GM18867 (cell line): ENCODE measurements around the gene ZEB1.
"Not testable (repeated sequence)": the region's sequence is repeated elsewhere in the genome, so short reads cannot be mapped to it uniquely, and the experiment has no call there.

ENCODE experiments used
- ATAC-seq: cut with Tn5 transposase; IDR thresholded peaks from one replicate; pipeline ENCODE4 v1.9.1; 2021; ENCODE audit warnings: mild to moderate bottlenecking, moderate library complexity; ENCODE audit not compliant: unreplicated experiment

The ZEB1 gene

DNA sequence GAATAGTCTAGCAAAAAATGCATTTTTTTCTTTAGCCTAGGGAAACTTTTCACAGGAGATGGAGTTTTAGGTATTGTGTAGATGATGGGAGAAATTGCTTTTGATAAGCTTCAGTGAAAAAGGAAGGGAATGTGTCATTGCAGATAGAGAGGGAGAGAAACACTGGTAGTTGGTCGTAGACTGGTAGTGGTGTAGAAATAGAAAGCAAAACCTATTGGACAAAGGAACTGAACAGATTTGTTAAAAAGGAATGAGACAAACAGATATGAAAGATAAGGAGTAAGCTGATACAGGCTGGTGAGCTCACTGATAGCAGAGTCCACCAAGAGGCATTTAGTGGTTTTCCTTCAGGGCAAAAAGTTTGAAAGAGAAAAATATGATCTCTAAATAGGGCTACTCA, 94.3 kb downstream of the ZEB1 start:
- ATAC-seq, result no peak

DNA sequence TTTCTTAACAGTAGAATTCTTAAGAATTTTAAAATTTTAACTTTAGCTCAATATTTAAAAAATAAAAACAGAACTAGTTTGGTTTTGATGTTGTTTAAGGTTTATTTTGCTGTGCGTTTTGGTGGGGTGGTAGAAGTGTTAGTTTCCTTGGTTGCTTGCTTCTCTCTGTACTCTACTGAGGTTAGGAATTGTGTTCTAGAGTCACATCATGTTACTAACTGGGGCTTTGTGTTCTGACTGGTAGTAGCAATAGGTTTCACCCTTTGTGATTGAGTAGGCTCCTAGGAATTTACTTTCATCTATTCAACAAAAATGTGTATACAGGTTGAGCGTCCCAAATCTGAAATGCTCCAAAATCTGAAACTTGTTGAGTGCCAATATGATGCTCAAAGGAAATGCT, 99.5 kb downstream of the ZEB1 start:
- ATAC-seq, result no peak

DNA sequence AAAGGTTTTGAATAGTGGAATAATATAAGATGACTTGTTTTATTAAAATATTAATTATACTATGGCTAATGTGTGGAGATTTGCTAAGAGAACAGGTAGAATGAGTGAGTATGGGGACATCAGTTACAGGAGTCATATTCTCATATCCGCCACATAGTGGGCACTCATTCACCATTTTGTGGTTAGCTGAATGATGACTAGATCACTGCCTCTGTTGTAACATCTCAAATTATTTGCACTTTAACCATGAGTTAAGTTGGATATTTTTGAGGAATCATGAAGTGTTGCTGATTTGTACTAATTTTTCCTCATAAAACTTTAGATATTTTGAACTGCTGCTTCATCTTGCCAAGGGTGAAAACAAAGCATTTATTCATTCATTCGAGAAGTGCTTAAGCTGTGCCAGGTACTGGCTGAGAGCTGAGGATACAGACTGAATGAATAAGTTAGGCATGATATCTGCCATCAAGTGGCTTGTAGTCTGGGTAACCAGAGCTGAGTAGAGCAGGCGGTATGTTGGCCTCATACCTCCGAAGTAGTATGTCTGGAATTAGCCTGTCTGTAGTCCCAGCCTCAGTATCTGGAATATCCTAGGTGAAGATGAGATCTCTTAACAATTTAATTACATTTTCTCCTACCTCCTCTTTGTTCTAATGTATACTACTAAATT, 100.5 kb downstream of the ZEB1 start:
- ATAC-seq, result no peak

DNA sequence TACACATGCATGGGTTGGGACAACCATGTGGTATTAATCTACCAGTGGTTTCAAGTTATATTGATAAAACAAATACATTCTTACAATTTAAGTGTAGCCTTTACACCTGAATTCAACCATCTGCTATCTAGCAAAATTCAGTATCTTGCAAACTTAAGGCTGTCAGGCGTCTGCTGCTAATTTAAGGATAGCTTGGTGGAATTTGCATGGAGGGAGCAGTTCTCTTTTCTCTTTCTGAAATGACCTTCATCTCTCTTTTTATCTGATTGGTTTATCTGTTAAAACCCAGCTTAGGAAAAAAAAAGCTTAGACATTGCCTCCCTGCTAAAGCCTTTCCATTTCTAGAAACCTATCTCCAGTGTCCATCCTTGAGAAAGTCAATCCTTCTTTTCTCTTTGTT, 102.3 kb downstream of the ZEB1 start:
- ATAC-seq, result no peak

DNA sequence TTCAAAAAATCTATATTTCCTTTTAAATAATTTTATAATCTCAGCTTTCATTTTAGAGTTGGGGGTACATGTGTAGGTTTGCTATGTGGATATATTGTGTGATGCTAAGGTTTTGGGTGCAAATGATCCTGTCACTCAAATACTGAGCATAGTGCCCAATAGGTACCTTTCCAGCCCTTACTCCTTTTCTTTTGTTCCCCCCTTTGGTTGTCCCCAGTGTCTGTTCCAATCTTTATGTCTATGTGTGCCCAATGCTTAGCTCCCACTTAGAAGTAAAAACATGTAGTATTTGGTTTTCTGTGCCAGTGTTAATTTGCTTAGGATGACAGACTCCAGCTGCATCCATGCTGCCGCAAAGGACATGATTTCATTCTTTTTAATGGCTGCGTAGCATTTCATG, 103.6 kb downstream of the ZEB1 start:
- ATAC-seq, result no peak

DNA sequence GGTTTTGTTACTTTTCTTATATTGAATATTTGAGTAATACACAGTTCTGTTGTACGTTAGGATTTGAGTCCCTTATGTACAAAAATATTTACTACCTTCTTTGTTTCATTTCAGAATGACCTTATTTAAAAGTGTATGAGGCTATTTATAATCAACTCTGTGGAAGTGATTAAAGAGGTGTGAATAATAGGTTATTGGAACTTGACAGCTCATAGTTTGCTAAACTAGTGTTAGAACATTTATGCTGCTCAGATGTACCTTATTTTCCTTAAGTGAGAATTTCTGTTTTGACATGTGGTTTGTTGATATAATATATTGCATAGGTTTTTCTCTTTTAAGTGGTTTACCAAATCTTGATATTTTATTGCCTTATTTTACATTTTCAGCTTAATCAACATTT, 105.5 kb downstream of the ZEB1 start:
- ATAC-seq, result no peak

DNA sequence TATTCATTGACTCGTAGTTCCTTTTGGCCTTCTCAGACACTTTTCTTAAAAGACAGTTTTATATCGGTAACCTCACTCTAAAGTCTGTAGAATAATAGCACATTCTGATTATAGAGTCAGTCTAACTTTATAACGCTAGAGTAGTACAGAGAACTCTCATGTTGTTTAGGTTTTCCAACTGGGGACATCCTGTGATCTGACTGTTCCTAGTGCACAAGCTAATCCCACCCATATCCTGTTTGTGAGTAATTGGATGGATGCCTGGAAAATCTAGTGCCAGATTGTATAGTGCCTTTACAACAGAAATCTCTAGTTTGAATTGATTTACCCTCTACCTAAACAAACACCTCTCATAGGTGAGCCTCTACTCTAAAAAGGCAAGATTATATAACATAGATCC, 107.4 kb downstream of the ZEB1 start:
- no peak for ATAC-seq

DNA sequence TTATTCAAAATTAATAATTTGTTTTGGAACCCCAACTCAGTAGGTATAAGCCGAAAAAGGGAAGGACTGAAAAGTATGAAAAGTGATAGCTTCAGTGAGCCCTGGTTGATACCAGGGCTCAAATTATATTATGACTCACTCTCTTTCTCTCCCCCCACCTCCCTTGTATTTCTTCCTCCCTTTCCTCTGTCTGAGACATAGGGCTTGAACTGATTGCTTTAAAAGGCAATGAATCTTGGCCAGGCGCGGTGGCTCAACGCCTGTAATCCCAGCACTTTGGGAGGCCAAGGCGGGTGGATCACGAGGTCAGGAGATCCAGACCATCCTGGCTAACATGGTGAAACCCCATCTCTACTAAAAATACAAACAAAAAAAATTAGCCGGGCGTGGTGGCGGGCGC, 108.3 kb downstream of the ZEB1 start:
- not testable (repeated sequence) for ATAC-seq

DNA sequence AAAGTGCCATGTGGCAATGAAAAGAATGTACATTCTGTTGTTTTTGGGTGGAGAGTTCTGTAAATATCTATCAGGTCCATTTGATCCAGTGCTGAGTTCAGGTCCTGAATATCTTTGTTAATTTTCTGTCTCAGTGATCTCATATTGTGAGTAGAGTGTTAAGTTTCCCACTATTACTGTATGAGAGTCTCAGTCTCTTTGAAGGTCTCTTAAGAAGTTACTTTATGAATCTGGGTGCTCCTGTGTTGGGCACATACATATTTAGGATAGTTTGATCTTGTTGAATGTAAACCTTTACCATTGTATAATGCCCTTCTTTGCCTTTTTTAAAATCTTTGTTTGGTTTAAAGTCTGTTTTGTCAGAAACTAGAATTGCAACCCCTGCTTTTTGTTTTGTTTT, 109.5 kb downstream of the ZEB1 start:
- ATAC-seq, result not testable (repeated sequence)

DNA sequence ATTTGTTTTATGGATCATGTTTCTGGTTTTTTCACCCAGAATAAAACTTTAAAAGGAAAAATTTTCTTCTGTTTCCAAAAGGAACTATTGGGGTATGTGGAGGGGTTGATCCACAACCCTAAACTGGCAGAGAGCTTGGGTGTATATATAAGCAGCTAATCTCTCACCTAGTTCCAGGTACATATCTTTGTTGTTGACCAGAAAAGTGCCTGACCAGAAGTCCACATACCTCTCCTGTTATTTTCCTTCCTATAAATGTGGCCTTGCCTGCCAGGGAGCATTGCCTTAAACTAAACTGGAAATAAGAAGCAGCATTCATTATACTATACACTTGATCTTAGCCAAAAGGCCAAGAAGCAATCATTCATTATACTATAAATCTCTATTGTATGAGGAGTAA, 112.0 kb downstream of the ZEB1 start:
- no peak for ATAC-seq

DNA sequence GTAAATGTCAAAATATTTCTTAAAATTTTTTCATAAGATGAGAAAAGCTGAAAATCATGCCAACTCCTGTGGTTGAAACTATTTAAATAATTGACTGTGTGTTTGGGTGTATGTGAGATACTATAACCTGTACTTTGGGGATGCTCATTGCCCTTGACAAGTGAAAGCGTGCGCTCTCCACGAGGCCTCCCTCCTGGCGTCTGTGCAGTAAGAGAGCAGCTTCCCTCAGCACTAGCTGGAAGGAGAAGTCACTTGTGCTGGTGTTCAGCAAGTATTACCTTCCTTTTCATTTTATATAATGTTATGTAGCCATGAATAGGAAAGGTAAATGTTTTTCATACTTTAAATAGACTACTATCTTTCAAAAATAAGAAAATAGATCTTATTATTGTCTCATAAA, 118.9 kb downstream of the ZEB1 start:
- no peak for ATAC-seq

DNA sequence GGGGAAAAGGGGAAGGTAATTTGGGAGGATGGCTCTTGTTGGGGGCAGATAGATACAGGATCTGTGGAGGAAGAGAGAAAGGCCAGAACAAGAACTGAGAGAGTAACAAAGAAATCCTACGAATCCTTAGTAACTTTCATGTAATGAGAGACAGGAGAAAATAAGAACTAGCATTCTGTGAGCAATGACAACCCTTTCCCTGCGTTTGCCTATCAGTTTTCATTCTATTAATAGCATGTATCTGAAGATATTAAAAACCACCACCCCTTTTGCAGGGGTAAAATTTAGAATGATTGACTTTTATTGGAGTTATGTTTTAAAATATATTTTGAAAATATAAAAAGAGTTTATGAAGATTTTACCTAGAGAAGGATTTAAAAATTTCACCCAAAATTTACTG, 132.8 kb downstream of the ZEB1 start:
- ATAC-seq, result no peak

DNA sequence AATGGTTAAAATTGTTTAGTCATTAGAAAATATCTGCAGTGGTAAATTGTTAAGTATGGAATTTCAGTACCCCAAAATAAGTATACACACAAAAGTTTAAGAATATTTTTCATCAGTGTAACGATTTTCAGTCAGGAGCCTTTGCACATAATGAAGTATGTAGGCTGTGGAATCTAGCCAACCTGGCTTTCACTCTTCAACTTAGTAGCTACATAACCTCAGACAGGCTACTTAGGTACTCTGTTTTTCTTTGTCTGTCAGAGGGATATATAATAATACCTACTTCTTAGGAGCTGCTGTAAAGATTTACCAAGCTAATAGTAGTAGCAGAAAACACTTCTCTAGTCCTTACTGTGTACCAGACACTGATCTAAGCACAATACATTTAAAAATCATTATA, 137.5 kb downstream of the ZEB1 start:
- no peak for ATAC-seq

DNA sequence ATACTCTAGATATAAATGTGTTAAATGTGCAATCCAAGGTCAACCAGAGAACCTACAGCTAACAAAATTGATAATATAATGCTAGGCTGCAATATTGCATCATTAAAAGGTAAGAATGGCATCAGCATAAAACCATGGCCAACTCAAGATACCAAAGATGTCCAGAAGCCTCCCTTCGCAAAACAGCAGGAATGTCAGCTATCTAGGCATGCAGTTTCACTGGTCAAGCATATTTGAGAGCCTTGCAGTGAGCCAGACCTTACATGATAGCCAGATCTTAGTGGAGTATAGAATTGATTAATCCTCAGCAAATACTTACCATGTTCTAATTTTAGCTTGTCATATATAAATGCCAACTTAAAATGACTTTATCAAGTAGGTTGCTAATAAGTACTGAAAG, 138.8 kb downstream of the ZEB1 start:
- ATAC-seq, result no peak

DNA sequence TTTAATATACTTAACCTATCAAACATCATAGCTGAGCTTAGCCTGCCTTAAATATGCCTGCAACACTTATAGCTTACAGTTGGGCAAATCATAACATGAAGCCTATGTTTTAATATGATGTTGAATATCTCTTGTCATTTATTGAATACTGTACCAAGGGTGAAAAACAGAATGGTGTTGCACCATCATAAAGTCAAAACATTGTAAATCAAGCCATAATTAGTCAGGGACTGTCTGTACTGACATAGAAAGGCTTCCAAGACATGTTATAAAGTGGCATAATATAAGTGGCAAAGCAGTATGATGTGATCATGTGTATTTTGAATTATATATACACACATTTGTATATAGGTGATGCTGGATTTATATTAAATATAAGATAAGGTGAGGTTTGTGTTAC, 140.0 kb downstream of the ZEB1 start:
- ATAC-seq, result no peak

DNA sequence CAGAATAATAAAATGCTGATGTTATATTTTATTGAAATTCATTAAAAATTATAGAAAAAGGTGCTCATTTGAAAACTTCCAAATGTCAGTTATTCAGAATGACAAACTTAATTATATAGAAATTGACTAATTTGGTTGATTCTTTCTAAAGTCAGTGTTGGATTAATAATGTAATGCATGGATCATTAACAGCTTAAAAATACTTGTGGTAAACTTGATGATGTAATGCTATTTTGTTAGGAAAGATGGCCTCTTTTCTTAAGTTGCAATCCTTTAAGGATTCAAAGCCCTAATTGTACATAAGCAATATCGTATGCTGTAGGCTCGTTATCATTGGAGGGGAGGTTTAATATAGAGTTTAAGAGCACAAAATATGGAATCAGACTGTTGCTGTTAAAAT, 141.2 kb downstream of the ZEB1 start:
- ATAC-seq, result no peak

DNA sequence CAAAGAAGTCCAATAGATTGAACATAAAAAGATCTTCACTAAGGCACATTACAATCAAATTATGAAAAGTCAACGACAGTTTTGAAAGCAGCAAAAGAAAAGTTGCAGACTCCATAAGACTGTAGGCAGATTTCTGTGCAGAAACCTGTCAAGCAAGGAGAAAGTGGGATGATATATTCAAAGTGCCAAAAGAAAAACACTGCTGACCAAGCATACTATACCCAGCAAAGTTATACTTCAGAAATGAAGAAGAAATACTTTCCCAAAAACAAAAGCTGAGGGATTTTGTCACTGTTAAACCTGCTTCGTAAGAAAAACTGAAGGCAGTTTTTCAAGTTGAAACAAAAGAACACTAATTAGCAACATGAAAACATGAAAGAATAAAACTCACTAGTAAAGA, 145.5 kb downstream of the ZEB1 start:
- ATAC-seq, result no peak

DNA sequence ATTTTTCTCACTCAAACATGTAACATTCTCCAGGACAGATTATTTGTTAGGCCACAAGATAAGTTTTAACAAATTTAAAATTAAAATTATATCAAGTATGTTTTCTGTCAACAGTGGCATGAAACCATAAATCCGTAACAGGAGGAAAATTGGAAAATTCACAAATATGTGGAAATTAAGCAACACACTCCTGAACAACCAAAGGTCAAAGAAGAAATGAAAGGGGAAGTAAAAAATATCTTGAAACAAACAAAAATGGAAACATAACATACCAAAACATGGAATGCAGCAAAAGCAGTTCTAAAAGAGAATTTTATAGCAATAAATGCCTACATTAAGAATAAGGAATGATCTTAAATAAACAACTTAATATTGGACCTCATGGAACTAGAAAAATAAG, 147.3 kb downstream of the ZEB1 start:
- no peak for ATAC-seq

DNA sequence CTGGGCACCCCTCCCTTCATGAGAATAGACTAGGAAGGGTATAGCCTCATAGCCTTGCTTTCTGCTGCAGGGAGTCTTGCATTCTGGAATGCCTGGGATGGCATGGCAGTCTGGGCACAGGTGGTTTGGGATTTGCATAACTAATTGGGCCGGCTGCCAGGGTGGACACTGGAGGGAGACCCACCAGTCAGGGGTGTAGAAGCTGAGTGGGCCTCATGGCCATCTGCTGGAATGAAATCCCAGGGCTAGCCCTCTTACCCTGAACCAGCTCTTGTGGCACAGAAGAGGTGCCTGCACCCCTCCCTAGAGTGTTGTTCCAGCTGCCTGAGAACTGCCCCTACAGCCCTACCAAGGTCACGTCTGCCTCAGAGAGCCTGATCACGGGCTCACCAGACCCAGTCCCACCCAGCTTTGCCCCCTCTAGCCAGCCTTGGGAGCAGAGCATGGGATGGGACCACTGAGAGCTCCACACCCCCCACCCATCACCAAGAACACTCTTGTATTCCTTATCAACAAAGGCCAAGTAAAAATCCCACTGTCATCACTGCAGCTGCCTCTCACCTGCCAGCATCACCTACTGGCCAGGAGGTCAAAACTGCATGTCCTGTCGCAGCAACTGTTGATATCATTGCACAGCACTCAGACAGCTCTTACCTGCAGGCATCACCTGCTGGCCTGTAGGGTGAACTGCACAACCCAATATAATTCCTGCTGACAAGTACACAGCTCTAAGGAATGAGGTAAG, 148.9 kb downstream of the ZEB1 start:
- ATAC-seq, result no peak

DNA sequence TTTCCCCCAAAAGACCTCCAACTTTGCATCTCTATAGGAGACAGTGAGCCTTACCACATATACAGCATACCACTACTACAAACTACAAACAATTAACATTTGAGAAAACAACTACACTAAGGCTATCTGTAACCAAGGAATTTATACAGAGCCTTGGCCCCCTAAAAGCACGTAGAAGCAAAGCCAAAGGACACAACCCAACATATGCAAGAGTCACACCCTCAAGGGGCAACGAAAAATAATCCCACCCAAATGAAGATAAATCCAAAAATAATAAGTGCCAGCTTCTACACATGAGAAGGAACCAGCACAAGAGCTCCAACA, 149.5 kb downstream of the ZEB1 start:
- no peak for ATAC-seq

DNA sequence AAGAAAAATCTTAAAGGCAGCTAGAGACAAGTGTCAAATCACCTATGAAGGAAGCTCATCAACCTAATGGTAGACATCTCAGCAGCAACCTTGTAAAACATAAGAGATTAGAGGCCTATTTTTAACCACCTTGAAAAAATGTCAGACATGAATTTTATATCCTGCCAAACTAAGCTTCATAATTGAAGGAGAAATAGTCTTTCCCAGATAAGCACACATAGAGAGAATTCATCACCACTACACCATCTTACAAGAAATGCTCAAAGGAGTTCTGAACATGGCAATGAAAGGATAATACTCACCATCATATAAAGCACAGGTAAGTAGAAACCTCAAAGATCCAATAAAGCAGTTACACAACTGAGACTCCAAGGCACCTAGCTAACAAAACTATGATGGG, 156.5 kb downstream of the ZEB1 start:
- no peak for ATAC-seq

DNA sequence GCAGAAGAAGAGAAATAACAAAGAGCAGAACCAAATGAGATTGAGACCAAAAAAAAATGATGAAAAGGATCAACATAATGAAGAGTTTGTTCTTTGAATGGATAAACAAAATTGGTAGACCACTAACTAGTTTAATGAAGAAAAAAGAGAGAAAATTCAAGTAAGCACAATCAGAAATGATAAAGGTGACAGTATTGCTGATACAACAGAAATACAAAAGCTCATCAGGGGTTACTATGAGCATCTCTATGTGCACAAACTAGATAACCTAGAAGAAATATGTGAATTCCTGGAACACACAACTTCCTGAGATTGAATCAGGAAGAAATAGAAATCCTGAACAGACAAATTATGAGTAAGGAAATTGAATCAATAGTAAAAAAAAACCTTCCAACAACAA, 157.1 kb downstream of the ZEB1 start:
- ATAC-seq, result no peak

DNA sequence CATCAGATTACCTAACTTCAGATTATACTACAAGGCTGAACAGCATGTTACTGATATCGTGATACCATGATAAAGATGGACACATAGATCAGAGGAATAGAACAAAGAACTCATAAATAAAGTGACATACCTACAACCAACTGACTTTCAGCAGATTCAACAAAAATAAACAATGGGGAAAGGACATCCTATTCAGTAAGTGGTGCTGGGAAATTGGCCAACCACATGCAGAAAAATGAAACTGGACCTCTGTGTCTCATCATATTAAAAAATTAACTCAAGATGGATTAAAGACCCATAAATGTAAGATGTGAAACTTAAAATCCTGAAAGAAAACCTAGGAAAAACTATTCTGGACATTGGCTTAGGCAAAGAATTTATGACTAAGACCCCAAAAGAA, 158.6 kb downstream of the ZEB1 start:
- no peak for ATAC-seq
